Islet of Langerhans (tissue), 1 donor: ENCODE data around the gene RAB7B.

Experiments used
- FAIRE-seq: peaks from one replicate; lab custom pipeline; 2011; peaks lifted over from hg19 to GRCh38; lab: Jason Lieb, UNC

Gene RAB7B

DNA sequence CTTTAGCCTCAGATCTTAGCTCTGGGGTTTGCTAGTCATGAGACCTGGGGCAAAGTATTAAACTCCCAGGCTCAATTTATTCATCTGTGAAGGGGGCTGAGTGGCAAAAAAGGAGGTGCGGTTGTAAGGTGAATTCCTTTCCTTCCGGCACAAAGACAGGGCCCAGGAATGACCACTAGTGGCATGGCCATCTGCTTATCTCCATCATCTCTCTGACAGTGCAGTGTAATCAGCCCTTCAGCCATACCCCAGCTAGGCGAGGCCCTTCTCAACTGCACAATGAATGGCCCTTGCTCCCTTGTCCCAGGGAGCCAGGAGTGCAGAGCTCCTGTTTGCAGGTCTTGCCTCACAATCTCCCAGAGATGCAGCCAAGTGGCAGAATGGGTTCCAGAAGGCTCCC is 54.3 kb downstream of the RAB7B start:
- FAIRE-seq: no peak

GRCh38 chr1:205948039-205948438 is 55.2 kb downstream of the RAB7B start:
- FAIRE-seq: no peak

DNA sequence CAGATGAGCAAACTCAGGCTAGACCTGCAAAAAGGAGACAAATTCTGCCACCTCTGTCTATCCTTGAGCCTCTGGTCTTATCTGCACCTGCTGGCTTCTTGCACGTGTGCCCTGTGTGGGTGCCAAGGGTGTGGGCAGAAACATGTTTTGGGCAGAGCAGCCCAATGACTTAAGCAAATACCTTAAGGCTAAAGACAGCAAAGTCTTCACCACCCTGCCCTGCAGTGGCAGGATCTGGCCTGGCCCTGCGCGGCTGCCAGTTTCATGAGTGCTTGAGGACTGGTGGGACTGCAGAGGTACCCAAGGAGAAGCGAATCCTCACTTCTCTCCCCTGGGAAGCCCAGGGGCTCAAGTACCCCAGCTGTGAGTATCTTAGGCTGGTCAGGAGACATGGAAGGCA is 56.2 kb downstream of the RAB7B start:
- no peak for FAIRE-seq

DNA sequence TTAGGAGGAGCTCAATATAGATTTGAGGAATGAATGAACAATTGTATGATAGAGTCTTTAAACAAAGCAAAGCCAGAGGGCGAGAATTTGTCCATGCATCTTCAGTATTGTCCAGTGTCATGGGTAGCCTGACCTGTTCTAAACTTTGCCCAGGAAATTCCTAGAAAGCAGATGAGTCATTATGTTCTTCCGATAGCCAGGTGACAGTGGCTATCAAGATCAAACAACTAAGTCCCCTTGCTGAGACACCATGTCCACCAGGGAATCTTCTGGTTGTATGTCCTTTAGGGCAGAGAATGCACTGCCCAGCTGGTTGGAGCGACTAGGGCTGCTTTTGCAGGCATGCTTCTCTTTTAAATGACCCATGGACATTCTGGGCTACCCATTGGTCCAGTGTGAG is 58.1 kb downstream of the RAB7B start:
- FAIRE-seq: no peak

- no peak for FAIRE-seq
These were observed 58.7 kb downstream of the RAB7B start for GRCh38 chr1:205944525-205944924.

- no peak for FAIRE-seq
These were observed 60.0 kb downstream of the RAB7B start, which contains the start of gene SLC26A9 for GRCh38 chr1:205943245-205943644. Gene SLC26A9, minus strand, starts transcription at chr1:205943456. Its CDS starts 7,636 bp downstream, at chr1:205935820.

DNA sequence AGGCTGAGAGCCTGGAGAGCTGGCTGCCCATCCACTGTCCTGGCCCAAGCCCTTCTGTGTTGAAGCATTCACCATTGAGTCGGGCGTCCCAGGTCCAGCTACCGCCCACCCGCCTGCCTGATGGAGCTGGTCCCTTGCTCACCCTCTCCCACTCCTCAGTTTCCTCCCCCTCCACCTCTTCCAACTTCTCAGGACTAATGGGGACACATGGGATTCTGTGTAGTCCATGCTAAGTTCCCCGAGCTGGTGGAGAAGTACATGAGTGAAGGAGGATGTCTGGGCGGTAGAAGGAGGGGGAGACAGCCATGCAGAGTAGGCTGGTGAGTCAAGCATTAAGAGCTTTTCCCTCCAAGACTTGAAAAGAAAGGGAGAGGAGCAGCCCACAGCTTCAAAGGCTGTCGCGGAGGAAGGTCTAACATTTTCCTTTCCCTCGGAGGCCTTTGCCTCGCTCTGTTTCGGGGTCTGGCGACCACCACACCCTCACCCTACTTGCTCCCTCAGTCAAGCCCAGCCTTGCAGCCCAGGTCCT is 60.5 kb downstream of the RAB7B start:
- no peak for FAIRE-seq

DNA sequence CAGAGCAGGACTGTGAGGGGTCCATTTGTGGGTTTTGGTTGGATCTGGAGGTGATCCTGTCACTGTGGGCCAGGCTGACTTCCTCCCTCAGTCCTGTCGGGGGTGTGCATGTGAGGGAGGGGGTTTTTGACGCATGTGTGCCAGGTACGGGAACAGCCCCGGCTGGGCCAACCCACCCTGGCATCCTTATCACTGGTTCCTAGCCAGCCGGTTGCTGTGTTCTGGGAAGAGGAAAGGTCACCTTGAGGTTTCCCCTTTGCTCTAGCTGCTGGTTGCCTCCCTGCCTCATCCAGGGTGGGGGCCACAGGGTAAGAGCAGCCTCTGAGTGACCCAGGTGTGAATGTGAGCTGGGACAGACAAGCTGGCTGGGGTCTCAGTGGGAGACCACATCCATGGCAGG is 62.5 kb downstream of the RAB7B start:
- no peak for FAIRE-seq

- FAIRE-seq: no peak
These were observed 63.4 kb downstream of the RAB7B start for GRCh38 chr1:205939690-205940330.

- no peak for FAIRE-seq
These were observed 64.5 kb downstream of the RAB7B start for GRCh38 chr1:205938682-205939081.

GRCh38 chr1:205936846-205937586 is 66.2 kb downstream of the RAB7B start:
- FAIRE-seq: no peak

- FAIRE-seq: no peak
These were observed 66.9 kb downstream of the RAB7B start for GRCh38 chr1:205936311-205936710.

DNA sequence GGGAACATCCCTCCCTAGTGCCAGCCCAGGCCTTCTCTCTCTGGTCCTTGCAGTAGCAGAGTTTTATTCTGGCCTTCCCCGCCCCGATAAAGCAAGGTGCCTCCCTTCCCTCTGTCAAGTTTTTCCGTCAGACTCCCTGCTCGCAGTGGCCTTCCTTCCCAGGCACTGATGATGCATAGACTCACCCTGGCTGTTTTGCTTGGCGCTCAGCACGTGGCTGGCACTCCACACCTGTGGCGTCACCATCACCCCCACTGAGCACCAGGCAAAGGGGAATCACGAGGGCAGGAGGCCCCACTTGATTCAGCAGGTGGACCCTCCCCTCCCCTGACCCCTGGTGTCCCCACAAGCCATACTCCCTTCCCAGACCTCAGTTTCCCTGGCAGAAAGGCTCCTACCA is 67.3 kb downstream of the RAB7B start:
- no peak for FAIRE-seq

GRCh38 chr1:205934788-205935187 is 68.4 kb downstream of the RAB7B start:
- FAIRE-seq: no peak

DNA sequence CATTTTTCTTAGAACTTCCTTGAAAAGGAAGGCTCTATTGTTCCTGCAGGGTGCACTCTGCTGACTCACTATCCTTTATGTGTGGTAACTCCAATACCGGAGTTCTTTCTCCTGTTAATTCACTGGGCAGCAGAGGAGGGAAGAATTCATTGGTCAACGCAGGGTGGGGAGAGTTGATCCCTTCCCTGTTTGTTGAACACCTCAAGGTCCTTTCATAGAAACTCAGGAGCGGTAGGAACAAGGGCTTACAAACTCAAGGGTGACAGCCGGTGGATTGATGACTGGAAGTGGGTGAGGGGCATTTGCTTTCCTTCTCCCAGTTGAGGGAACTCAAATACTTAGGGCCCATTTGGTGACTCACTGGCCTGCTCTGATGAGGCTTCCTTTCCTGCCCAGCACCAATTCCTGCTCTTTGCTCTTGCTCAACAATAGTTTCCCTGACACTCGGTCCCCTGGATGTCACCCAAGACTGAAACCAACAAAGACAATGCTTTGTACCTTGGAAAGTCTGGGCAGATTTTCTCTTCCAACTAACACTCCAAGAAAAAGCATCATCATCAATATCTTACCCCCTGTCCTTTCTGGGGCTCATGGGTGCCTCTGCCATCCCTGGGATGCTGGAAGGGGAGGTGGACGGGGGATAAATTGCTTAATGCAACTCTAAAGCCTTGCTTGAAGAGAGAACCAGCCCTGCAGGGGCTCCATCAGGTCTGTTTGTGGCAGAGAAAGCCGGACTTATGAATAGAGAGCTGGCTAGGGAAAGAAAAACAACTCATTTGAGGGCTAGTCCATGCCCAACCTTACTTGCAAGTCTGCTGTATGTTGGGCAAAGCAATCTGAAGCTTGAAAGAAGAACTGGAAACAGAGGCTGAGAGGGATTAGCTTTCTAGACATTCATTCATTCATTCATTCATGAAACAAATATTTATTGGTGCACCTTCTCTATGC is 69.2 kb downstream of the RAB7B start:
- FAIRE-seq: no peak

DNA sequence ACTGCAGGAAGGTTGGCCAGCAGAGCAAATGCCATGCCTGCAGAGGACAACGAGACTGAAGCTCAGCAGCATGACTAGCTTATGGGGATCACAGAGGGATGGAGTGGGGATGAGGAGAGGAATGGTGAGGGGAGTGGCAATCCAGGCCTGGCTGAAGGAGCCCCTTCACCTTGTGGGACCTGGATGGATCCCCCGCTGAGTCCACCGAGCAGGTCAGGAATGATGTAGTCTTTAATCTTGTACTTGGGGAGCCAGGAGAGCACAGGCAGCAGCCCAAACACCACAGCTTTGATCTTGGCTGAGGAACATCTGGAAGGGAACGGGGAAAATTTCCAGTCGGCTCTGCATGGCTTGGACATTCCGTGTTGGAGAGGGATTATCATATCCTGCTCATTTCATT is 70.4 kb downstream of the RAB7B start:
- FAIRE-seq: no peak

- no peak for FAIRE-seq
These were observed 72.4 kb downstream of the RAB7B start for GRCh38 chr1:205930799-205931281.

- FAIRE-seq: no peak
These were observed 73.0 kb downstream of the RAB7B start for GRCh38 chr1:205930195-205930577.

DNA sequence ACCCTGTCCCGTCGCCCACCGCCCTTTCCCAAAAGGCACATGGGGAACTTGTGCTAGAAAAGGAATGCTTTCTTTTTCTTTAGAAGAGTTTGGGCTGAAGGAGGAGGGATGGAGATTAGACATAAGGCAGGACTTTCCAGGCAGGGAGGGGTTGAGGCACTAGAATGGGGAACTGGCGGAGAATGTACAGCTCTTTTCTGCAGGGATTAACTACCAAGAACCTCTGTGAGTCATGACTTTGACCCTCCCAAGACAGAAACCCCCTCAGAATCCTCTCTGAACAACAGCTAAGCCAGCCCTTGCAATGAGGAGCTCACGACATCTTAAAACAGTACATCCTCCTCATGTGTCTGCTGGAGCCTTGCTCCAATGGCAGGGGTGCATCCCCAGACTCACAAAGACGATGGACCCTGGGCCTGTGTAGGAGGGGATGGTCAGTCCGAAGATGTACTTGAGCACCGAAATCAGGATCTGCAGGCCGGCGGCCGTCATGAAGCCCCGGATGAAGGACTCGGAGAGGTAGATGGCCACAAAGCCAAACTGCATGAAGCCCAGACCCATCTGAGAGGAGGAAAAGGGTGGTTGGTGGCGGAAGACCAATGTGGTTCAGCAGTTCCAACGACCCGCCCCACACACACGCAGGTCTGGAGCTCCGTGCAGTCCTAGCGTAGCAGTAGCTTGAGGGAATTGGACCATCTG is 73.5 kb downstream of the RAB7B start:
- FAIRE-seq: no peak

- FAIRE-seq: no peak
These were observed 74.9 kb downstream of the RAB7B start for GRCh38 chr1:205928317-205928716.

DNA sequence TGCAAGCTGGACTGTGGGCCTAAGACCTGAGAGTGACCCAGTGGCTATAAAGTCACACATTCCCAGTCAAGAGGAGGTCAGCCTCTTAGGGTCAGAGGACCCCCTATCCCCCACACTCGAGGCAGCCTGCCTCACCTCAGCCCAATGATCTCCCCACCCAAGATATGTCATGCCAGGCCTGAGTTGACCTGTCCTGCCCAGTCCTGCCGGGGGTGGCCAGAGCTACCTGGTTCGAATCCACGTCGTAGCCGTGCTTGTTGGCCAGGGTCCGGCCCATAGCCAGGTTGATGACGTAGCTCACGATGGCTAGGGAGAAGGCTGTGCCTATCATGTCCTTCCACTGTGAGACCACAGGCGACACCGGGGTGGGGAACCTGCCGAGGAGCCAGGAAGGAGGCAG is 75.5 kb downstream of the RAB7B start:
- FAIRE-seq: no peak

DNA sequence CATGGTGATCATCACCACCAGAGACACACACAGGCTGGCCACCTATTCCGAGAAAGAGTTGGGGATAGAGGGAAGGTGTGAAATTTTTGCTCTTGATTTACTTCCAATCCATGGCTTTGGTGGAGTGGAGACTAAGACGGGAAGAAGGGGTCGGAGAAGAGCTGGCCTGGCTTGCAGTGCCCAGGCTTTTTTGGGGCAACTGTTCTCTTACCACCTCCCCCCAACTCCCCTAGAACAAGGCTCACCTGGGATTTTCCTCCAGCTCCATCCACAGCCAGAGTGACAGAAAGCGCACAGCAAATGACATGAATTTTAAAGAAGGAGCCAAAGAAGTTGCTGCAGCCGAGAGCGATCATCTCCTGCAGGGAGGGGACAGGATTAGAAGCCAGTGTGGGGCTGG is 75.9 kb downstream of the RAB7B start:
- FAIRE-seq: no peak
